ENCODE measurements around the gene CEP112. TPM values are rescaled to one million over a fixed set of nuclear protein-coding genes. Genes with fewer than 3 reads are reported as not detected.

The CEP112 gene
- total and polyA plus RNA-seq, 2 of the 8 experiments (the other 6 are each of a cell fraction or from before 2014, with no cell fraction given): 0.62 to 3.1 TPM

- Histone ChIP-seq H3K4me3 (ENCODE audit: extremely low read depth in 1 of 4, insufficient read depth in 2 of 4, low read depth in 3 of 4, low read length in 4 of 4) (no peak overlapping the region), H3K4me2 (ENCODE audit: insufficient read depth in 1 of 2, low read depth in 2 of 2, low read length in 2 of 2) (peak overlapping the region in 1 of 2 experiments; percentile 53; a peak in 2 of 4 replicates), H3K27ac (ENCODE audit: low read depth, low read length) (no peak overlapping the region), H3K18ac (ENCODE audit: extremely low read depth, low read length) (peak overlapping the region; percentile 65), H2AFZ (ENCODE audit: low read length) (no peak overlapping the region), H2BK15ac (ENCODE audit: low read length) (peak overlapping the region; percentile 83), H3K27me3 (replicated peaks in 1 of 4; ENCODE audit: control insufficient read depth in 3 of 4, extremely low read depth in 1 of 4, insufficient read depth in 3 of 4, low read length in 3 of 4) (no peaks in the 10 kb centered on the region), H2BK120ac (replicated peaks; ENCODE audit: low read depth, low read length) (peak overlapping the region; percentile 91), H4K5ac (ENCODE audit: insufficient read length, low read depth, low read length) (no peak overlapping the region), H3K4me1 (replicated peaks in 1 of 4; ENCODE audit: control insufficient read depth in 3 of 4, insufficient read depth in 4 of 4, low read length in 3 of 4) (peaks cover 4 to 23% (median 11%) of the 10 kb centered on the region in 4 experiments), H2BK12ac (ENCODE audit: low read depth, low read length) (peak overlapping the region; percentile 82), H4K91ac (replicated peaks; ENCODE audit: insufficient read length, low read length) (peak overlapping the region; percentile 68), H2BK5ac (ENCODE audit: low read depth, low read length) (peak overlapping the region; percentile 62; the same call in 1 of the 2 replicates), H3K56ac (replicated peaks; ENCODE audit: insufficient read length, low read depth, low read length) (no peak overlapping the region), H3K79me2 (ENCODE audit: control insufficient read depth in 1 of 2, insufficient read depth in 2 of 2, low read length in 2 of 2) (no peaks in the 10 kb centered on the region), H3K23ac (ENCODE audit: insufficient read length) (no peak overlapping the region), H3K4ac (replicated peaks; ENCODE audit: insufficient read length, low read depth, low read length) (no peak overlapping the region), H3K14ac (ENCODE audit: insufficient read length) (no peak overlapping the region), H4K8ac (ENCODE audit: extremely low read depth, insufficient read depth, low read length) (no peak overlapping the region; the same call in 1 of the 2 replicates), H2AK5ac (ENCODE audit: low read depth, low read length) (peak overlapping the region; percentile 70; the same call in 1 of the 2 replicates), H4K20me1 (replicated peaks in 1 of 2; ENCODE audit: control insufficient read depth in 1 of 2, insufficient read depth in 2 of 2, low read length in 2 of 2) (no peaks in the 10 kb centered on the region), H3K36me3 (ENCODE audit: control insufficient read depth in 2 of 4, insufficient read depth in 4 of 4, low read length in 3 of 4) (no peaks in the 10 kb centered on the region), H3K9ac (replicated peaks in 1 of 4; ENCODE audit: extremely low read depth in 1 of 4, low read depth in 3 of 4, low read length in 3 of 4) (no peak overlapping the region), H3K23me2 (ENCODE audit: low read depth, low read length) (no peaks in the 10 kb centered on the region), H2BK20ac (ENCODE audit: low read length) (peak overlapping the region; percentile 96), H3K9me3 (ENCODE audit: insufficient read depth in 2 of 2, low read depth in 1 of 2, low read length in 1 of 2) (no peaks in the 10 kb centered on the region), H3K79me1 (ENCODE audit: low read depth, low read length) (no peaks in the 10 kb centered on the region)
- CTCF ChIA-PET (ENCODE audit: partially characterized antibody): interaction anchor here (1.1 to 1.7 kb wide), 4 partner anchors 12 to 98 kb away, joined by 3 to 4 read pairs (median 4); no protein-coding TSS in a partner anchor
- POLR2A ChIA-PET (ENCODE audit: partially characterized antibody): interaction anchor here (0.9 kb wide), 1 partner anchor 20 kb away, joined by 3 read pairs; no protein-coding TSS in a partner anchor
- no peak for DNase-seq (ENCODE audit: low read depth in 1 of 2, low spot score in 2 of 2)
- FAIRE-seq: no peak
- 91% methylated on average over 7 of the region's 7 CpGs; no CpG with 5 or more reads in 1 of the 2 experiments for WGBS, 2 experiments (ENCODE audit: extremely low coverage in 1 of 2, insufficient coverage in 1 of 2, insufficient read length in 1 of 2, insufficient replicate concordance in 2 of 2, low coverage in 1 of 2, low lambda C conversion rate in 2 of 2, missing lambda C conversion rate in 1 of 2)
- TF ChIP-seq SP1 (IDR thresholded peaks at IDR 0.05; ENCODE audit: low read depth, low read length) (no peak), CHD2 (IDR thresholded peaks at IDR 0.05; ENCODE audit: low read length) (no peak), KDM4A (IDR thresholded peaks at IDR 0.05; ENCODE audit: low read depth, low read length, severe bottlenecking) (no peak), SIRT6 (IDR thresholded peaks at IDR 0.05; ENCODE audit: low read length) (no peak), MAFK (IDR thresholded peaks at IDR 0.05; ENCODE audit: low read depth, low read length) (no peak), SRF (IDR thresholded peaks at IDR 0.05; ENCODE audit: low read depth, low read length) (no peak), SAP30 (IDR thresholded peaks at IDR 0.05; ENCODE audit: insufficient read depth, insufficient replicate concordance, low read length) (no peak), ASH2L (IDR thresholded peaks at IDR 0.05; ENCODE audit: low read length) (no peak), EP300 (IDR thresholded peaks at IDR 0.05; ENCODE audit: borderline replicate concordance in 1 of 2, low read depth in 2 of 2, low read length in 2 of 2) (no peak), EGR1 (IDR thresholded peaks at IDR 0.05; ENCODE audit: borderline replicate concordance, low read depth, low read length) (no peak), MAX (IDR thresholded peaks at IDR 0.05) (no peak), SUZ12 (IDR thresholded peaks at IDR 0.05; ENCODE audit: low read length) (no peak)
Observed at GRCh38 chr17:65592125-65592965, 599.6 kb downstream of the CEP112 start.

Measured in H1 (cell line).